GF-D8 (cell line): Measurements from ENCODE around the gene NOL4.
"Not testable (repeated sequence)": the region's sequence is repeated elsewhere in the genome, so short reads cannot be mapped to it uniquely, and the experiment has no call there.

Experiments
- DNase-seq: peaks from one replicate; lab custom pipeline; 2025; lab: John Stamatoyannopoulos, UW

The NOL4 gene, protein sequence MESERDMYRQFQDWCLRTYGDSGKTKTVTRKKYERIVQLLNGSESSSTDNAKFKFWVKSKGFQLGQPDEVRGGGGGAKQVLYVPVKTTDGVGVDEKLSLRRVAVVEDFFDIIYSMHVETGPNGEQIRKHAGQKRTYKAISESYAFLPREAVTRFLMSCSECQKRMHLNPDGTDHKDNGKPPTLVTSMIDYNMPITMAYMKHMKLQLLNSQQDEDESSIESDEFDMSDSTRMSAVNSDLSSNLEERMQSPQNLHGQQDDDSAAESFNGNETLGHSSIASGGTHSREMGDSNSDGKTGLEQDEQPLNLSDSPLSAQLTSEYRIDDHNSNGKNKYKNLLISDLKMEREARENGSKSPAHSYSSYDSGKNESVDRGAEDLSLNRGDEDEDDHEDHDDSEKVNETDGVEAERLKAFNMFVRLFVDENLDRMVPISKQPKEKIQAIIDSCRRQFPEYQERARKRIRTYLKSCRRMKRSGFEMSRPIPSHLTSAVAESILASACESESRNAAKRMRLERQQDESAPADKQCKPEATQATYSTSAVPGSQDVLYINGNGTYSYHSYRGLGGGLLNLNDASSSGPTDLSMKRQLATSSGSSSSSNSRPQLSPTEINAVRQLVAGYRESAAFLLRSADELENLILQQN

DNA sequence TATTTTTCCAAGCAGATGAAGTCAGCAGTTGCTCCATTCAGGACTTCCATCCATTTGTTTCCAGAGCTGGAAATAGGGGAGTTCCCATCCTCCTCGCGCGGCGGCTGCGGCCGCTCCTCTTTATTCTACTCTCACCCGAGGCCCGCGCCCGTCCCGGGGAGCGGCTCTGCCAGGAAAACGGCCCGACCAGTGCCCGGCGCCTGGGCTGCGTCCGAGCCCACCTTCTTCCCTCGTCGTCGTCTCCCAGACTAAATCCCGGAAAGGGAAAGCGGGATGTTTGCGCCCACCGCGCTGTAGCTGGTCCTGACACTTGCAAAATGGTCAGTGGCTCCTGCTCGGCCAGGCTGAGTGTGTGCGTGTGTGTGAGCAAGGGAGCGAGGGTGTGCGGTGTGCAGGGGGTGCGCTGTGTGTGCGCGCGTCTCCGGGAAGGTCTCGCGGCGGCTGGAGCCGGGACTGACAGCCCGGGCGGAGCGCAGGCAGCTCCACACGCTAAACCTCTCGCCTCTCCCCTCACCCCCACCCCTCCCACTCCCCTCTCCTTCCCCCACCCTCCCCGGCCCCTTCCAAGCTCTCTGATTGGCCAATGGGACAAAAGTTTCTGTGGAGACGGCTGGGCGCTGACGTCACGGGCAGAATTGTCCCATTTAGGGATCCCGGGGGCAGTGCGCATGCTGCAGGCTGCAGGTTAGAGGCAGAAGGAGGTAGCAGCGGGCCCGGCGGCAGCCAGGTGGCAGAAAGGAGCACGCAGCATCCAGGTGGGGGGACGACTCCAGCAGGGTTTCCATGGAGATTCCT lies at the start of gene NOL4:
TSS of gene NOL4 (minus strand) at position 491 of the 795 bp plus-strand sequence. CDS start 1,660 bp downstream, outside the sequence.
- no peak for DNase-seq

DNA sequence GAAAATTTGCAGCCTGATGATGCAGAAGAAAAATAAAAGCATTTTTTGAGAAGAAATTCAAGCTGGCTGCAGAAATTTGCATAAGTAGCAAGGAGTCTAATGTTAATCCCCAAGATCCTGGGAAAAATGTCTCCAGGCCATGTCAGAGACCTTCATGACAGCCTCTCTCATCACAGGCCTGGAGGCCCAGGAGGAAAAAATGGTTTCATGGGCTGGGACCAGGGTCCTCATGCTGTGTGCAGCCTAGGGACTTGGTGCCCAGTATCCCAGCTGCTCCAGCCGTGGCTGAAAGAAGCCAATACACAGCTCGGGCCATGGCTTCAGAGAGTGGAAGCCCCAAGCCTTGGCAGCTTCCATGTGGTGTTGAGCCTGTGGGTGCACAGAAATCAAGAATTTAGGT lies 41.3 kb upstream of the NOL4 start:
- not testable (repeated sequence) for DNase-seq

DNA sequence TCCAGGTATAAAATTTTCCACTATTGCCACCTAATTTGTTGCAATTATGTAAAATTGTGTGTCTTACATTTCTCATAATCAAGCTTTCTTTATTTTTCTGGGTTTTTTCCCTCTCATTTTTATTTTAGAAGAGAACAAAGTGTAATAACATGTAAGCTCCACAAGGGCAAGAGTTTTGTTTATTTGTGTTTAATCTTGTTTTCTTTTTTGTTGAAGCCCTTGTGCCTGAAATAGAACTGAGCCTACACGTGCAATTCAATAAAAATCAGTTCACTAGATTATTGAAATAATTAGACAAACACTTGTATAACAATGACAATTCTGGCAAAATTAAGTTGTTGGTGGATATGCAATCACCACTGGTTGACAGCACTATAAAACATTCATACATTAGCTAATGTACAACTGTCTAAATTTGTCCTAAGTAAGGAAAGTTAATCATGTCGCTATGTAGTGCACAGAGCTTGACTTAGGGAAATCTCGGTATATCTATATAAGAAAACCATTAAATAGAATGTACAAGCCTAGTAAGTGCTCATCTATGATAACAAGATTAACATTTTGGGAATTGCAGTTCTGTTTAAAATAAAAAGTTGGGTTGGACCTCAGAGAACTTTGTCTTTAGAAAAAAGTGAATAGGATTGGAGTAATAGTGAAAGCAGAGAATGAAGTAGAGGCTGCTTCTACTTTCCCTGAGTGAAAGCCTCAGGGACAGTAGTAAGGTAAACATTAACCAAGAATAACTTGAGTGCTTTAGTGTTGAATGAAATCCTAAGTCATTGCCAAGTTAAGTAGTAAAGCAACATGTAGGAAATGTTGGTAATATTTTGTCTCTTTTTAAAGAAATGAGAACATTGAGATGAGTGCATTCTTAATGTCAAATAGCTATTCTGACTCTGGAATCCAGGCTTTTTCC lies 37.4 kb upstream of the NOL4 start:
- no peak for DNase-seq

DNA sequence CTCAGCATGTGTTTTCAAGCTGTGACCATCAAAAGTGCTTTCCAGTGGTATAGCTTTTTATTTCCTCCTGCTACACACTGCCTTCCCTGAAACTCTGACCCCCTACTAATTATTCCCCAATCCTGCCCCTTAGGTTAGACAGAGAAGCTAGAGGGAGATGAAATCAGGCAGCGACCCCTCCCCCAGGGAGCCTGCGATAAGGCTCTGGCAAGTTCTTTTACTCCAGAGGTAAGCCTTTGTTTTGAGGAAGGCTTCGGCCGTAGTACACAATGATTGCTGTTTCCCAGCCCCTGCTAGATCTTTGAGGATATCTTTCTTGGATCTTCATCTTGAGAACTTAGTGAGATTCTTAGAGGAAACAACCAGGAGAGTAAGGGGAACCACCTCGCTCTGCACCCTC lies 33.5 kb upstream of the NOL4 start:
- no peak for DNase-seq

DNA sequence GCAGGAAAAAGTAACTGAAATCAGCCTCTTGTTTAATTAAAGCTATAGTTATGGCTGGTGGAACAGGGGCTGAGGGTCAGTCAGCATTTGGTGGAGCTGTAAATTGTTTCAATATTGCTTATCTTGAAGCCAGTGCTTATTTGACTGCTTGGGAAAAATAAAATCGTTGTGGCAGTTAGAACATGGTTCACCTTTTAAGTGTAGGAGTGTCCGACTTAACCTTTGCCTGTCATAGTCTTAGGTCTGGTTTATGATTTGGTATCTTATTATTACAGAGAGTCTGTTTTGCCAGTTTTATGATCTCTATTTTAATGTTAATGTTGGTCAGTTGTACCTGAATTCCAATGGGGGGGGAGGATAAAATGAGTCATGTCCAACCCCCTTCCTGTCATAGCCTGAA lies 27.2 kb upstream of the NOL4 start:
- DNase-seq, result no peak

DNA sequence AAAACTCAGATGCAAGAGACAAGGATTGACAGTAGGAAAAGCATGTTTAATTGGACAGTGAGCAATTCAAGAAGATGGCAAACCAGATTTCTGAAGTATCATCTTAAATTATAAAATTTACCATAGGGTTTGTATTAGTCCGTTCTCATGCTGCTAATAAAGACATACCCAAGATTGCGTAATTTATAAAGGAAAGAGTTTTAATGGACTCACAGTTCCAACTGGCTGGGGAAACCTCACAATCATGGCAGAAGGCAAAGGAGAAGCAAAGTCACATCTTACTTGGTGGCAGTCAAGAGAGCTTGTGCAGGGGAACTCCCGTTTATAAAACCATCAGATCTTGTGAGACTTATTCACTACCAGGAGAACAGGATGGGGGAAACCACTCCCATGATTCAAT lies 24.0 kb upstream of the NOL4 start:
- no peak for DNase-seq

DNA sequence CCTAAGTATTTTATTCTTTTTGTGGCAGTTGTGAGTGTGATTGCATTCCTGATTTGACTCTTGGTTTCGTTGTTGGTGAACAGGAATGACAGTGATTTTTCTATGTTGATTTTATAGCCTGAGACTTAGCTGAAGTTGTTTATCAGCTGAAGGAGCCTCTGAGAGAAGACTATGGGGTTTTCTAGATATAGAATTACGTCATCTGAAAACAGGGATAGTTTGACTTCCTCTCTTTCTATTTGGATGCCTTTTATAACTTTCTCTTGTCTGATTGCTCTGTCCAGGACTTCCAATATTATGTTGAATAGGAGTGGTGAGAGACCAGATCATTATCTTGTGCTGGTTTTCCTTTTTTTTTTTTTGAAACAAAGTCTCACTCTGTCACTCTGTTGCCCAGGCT lies 18.0 kb upstream of the NOL4 start:
- DNase-seq, result no peak

DNA sequence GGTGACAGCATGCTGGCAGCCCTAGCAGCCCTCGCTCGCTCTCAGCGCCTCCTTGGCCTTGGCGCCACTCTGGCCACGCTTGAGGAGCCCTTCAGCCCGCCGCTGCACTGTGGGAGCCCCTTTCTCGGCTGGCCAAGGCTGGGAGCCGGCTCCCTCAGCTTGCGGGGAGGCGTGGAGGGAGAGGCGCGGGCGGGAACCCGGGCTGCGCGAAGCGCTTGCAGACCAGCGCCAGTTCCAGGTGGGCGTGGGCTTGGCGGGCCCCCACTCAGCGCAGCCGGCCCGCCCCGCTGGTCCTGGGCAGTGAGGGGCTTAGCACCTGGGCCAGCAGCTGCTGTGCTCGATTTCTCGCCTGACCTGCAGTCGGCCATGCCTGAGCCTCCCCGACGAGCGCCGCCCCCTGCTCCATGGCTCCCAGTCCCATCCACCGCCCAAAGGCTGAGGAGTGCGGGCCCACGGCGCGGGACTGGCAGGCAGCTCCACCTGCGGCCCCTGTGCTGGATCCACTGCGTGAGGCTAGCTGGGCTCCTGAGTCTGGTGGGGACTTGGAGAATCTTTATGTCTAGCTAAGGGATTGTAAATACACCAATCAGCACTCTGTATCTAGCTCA lies 9.2 kb upstream of the NOL4 start:
- not testable (repeated sequence) for DNase-seq

DNA sequence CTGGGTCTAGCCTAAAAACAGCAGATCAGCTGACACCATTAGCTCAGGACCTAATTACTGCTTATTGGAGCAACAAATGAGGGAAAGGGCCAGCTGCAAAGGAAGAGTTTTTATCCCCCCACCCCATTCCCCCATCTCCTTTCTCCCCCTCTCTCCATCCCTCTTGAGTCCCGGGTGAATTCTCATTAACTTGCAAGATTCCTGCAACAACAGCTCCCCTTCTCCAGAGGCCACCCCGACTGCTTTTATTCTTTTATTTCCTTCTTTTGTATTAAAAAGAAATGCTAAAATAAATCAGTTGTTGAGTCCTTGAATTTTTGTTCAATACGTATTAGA lies 473 bp upstream of the NOL4 start:
- DNase-seq, result no peak

DNA sequence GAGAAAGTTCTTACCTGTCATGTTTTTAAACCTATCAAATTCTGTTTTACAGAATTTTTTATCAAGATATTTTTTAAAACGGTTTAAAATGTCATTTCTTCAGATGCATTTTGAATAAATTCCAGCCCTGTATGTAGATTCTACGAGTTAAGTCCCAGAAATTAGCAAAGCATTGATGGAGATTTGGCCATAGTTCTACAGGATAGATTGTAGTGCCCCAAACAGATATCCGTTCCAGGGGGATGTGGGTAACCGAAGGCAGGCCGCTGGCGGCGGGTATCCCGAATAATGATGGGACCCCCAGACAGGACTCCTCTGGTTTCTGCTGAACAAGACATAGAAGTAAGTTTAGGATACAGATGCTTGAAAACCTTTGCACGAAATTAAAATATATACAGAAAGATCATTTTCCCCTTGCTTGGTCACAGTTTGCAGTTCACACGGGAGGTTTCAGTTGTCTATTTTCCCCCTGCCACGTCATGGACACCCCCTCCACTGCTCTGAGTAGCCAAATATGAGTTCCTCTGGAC lies 755 bp downstream of the NOL4 start:
- DNase-seq, result no peak

DNA sequence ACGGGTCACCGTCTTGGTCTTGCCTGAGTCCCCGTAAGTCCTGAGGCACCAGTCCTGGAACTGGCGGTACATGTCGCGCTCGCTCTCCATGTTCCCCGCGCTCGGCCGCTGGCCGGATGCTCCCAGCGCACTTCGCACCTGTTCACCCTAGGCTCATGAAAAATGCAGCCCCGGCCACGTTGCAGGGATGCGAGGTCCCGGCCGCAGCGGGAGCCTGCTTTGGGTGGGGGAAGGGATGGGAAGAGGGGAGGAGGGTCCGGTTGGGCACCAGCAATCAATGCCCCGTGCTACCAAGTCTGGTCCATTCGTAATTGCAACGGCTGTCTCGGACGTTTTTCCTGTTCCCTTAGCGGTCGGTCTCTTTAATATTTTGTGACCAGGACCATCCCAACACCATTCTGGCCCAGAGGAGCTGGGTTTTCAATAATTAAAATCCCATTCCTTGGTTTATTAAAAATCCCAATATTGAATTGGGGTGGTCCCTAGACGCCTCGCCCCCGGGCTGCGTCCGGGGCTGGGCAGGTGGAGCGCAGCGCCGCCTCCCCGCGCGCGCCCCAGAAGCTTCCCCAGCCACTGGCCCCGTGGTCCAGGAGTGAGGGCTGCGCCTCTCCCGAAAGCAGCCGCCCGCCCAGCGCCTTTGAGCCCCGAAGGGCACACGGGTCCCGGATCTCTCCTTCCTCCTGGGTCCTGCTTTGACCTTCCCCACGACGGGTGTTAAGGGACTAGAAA lies 1.4 kb downstream of the NOL4 start:
- DNase-seq, result no peak

DNA sequence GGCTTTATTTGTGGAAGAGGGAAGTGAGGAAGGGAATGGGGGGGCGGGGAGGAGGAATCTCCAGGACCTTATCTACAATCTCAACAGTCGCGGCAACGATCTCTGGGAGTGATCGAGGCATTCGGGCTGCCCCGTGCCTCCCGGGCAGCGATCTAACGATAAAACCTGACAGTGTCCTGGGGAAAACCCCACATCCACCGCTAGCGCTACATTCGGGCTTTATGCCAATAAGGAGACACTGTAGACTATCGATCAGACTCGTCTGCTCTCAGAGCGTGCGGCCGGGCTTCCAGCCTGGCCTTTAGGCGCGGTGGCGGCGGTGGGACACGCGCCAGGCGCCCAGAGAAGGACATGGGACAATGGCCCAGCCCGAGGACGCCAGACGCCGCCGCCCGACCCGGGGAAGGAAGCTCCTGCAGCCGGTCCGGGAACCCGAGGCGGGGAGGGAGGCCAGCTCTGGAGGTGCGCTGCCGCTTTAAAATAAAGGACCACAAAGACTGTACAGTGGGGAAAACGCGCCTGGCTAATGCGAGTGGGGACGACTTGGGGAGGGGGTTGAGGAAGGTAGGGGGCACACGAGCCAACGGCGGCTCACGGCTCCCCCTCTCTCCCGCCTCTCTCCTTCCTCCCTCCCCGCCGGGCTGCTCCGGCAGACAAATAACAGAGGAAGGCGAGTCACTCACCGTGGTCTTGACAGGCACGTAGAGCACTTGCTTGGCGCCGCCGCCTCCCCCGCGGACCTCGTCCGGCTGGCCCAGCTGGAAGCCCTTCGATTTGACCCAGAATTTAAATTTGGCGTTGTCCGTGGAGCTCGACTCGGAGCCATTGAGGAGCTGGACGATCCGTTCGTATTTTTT lies 2.2 kb downstream of the NOL4 start:
- no peak for DNase-seq

DNA sequence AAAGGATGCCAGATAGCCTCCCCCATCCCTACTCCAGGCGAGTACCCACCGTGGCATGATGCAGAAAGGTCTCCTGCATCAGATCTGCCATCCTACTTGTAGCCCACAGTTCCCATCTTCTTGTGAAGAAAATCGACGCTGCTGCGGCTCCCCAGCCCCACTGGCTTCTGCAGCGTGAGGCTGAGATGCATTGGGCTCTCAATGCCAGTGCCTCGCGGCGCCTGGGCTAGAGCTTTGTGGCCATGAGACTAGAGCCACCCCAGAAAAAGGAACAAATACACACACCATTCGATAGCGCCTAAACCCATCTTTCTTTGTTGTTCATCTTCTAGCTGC lies 2.8 kb downstream of the NOL4 start:
- no peak for DNase-seq

DNA sequence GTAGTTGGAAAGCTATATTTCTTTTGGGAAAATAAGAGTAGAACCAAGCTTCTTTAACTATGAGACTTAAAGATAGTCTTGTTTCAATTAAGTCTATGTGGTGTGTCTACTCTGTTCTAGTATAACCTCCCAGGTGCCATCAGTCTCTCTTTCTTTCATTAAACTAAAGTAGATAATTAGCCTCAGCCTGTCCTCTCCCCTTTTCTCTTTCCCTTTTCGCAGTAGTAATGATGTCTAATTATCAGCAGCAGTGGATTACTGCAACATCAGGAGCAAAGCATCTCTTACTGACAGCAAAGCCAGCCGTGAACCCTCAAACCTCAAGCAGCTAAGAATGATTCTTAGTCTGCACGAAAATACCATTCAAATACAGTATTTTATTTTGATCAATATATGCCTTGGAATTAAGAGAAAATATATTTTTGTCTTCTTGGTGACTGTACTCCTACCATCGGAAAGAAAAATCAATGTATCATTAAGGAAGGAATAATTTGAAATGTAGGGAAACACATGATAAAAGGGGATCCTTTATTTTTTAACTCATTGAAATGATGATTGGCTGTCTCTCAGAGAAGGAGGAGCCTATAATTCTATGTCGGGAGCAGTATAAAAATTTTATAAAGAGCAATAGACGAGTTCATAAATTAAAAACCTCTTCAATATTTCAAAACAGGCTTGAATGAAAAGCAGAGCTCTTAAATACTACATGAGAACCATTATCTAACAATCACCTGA lies 4.5 kb downstream of the NOL4 start:
- DNase-seq, result no peak

DNA sequence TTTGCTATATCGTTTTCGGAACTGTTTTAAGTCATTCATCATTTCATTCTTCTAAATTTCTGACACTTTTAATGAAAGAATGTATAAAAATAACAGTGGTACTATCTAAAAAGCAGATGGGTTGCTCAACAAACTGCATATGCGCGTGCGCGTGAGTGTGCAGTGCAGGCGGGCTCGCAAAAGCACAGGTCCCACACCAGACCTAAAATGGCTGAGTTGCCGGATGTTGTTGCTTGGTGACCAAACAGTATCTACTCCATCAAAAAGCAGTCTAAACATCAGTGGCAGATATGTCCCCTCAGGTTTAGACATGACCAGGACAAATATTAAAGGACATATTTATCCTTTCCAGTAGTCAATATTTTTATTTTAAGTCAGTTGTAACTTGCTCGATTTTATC lies 5.1 kb downstream of the NOL4 start:
- no peak for DNase-seq

DNA sequence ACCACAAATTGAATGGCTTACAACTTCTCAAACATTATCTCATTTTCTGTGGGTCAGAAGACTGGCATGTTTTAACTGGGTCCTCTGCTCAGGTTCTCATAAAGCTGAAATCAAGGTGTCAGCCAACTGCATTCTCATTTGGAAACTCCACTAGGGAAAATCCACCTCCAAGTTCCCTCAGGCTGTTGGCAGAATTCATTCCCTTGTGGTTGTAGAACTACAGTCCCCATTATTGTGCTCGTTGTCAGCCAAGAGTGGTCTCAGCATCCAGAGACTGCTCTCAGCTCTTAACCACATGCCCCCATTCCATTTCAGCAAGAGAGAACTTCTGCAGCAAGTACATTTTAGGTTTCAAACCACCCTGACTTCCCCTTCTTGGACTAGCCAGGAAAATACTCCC lies 12.2 kb downstream of the NOL4 start:
- no peak for DNase-seq

DNA sequence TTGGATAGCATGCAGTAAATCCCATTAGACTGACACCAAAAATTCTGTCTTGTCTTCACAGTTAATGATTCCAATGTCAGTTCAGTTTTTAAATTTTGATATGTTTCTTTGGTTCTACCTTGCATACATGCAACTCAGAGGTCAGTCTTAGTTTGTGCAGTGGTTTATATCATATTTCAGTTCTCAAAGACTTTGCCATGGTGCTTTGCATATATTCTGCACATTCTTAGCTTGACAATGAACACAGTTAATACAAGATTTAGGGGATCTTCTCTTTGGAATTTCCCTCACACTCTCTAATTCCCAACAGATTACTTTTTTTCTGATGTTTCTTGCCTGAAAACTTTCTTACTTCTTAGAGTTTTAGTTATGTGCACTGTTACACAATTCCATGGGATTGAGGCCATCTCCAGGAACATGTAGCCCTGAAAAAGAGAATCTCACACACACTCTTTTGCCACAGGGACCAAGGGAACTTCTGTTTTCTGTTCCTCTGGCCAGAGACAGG lies 17.3 kb downstream of the NOL4 start:
- DNase-seq, result no peak

DNA sequence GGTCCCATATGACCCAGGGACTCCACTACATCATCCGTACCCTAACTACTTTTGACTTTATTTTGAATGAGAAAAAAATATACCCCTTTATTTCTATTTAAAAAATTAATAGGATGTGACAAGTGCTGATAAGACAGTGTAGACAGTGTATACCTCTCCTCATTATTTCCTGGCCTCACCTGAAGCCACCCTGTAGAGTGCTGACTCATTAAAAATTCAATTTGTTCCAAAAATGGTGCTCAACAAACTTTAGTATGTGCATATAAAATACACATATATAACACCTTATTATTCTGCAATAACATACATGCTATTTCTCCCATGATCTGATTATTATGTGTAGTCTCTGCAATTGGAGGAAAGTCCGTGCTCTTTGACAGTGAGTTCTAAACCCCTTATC lies 20.8 kb downstream of the NOL4 start:
- no peak for DNase-seq

DNA sequence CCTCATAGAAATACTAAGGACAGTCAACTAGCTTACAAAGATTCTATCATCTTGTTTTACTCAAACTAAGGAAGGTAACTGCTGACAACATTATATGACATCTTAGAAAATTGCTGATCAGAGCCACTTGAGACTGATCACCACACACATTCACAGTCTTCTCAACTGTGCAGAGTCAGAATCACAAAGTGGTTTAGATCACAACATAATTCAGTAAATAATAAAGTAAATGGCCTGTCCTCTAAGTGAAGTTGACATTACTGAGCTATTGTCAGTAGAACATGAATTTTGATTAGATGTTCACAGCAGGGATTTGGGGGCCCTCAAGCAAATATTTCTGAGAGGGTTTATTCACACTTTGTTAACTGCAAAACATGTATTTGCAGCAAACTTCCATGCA lies 28.5 kb downstream of the NOL4 start:
- no peak for DNase-seq
